GM12878 (cell line): ENCODE results near the gene CASP12. TPM values are rescaled to one million over a fixed set of nuclear protein-coding genes. Genes with fewer than 3 reads are reported as not detected.

Experiments
- ATAC-seq: fragments of 200-7000 bp; cut with Tn5 transposase; 3 replicates; pipeline ENCODE4 v1.9.1; 2020; ENCODE audit warnings: mild to moderate bottlenecking, moderate library complexity
- BruUV-seq: library from RNA; stranded (reverse); fragments of 400-500 nt; replicated peaks from 2 replicates; lab custom pipeline; 2021; lab: Mats Ljungman, UMichigan
- CTCF ChIA-PET: fragments of 300-600 bp; sonication (Branson Sonifier 250); formaldehyde crosslinking; extraction: SDS; loops from one replicate; lab custom pipeline; 2021; ENCODE audit warnings: inconsistent platforms; lab: Yijun Ruan, JAX
- POLR2A ChIA-PET: fragments of 350-600 bp; formaldehyde crosslinking; extraction: SDS; loops from one replicate; lab custom pipeline; 2021; ENCODE audit warnings: inconsistent platforms; lab: Charles Lee
- RAD21 ChIA-PET: fragments of 300-600 bp; sonication (Branson Sonifier 250); formaldehyde crosslinking; loops from one replicate; lab custom pipeline; 2023; ENCODE audit warnings: antibody characterized with exemption; ENCODE audit not compliant: unreplicated experiment; lab: Charles Lee
- SMC1A ChIA-PET: fragments of 300-600 bp; sonication (Branson Sonifier 250); formaldehyde crosslinking; loops from one replicate; lab custom pipeline; 2023; ENCODE audit not compliant: unreplicated experiment, uncharacterized antibody; lab: Charles Lee
- DNase-seq: peaks from one replicate; pipeline ENCODE4 v3.0.0-alpha.2; 2011; ENCODE audit warnings: low read depth, low spot score
- FAIRE-seq: peaks from 3 replicates; lab custom pipeline; 2011; peaks lifted over from hg19 to GRCh38; lab: Jason Lieb, UNC
- H2AFZ ChIP-seq: 2 replicates; pipeline ENCODE4 v1.6.0; 2011; ENCODE audit warnings: low read depth, low read length, control low read depth; ENCODE audit not compliant: control insufficient read depth
- H3K27ac ChIP-seq: 2 replicates; pipeline ENCODE4 v1.5.1; 2011; ENCODE audit warnings: control low read depth; ENCODE audit not compliant: control insufficient read depth, insufficient read depth
- H3K27me3 ChIP-seq, 2 experiments: replicated peaks in 1 of 2; 2 replicates each; pipeline versions ENCODE4 v1.6.0 to v1.6.1; 2011; ENCODE audit warnings: low read length in 1 of 2; ENCODE audit not compliant: control insufficient read depth in 2 of 2, insufficient read depth in 2 of 2
- H3K36me3 ChIP-seq, 2 experiments: 2 replicates each; pipeline ENCODE4 v1.5.1; 2011; ENCODE audit warnings: low read length in 1 of 2; ENCODE audit not compliant: control insufficient read depth in 2 of 2, insufficient read depth in 2 of 2
- H3K4me1 ChIP-seq: 2 replicates; pipeline ENCODE4 v1.6.1; 2011; ENCODE audit warnings: mild to moderate bottlenecking, low read length, moderate library complexity, mixed read lengths; ENCODE audit not compliant: control insufficient read depth, insufficient read depth
- H3K4me2 ChIP-seq: 2 replicates; pipeline ENCODE4 v1.6.0; 2011; ENCODE audit warnings: control low read depth; ENCODE audit not compliant: control insufficient read depth, insufficient read depth
- H3K4me3 ChIP-seq: fragments of 200-600 bp; sonication (generic); 2 replicates; pipeline ENCODE4 v1.5.1; 2016
- H3K79me2 ChIP-seq: 2 replicates; pipeline ENCODE4 v1.6.0; 2011; ENCODE audit warnings: low read length; ENCODE audit not compliant: control insufficient read depth, insufficient read depth
- H3K9ac ChIP-seq: 2 replicates; pipeline ENCODE4 v1.8.0; 2011; ENCODE audit warnings: low read length, control low read depth, mixed read lengths; ENCODE audit not compliant: control insufficient read depth, insufficient read depth
- H3K9me3 ChIP-seq: replicated peaks from 3 replicates; pipeline ENCODE4 v1.5.1; 2011; ENCODE audit warnings: mild to moderate bottlenecking, low read length; ENCODE audit not compliant: control insufficient read depth, insufficient read depth
- H4K20me1 ChIP-seq: 2 replicates; pipeline ENCODE4 v1.6.0; 2011; ENCODE audit not compliant: control insufficient read depth, insufficient read depth
- CTCF ChIP-seq, 3 experiments: IDR thresholded peaks in 2 of 3; conservative IDR thresholded peaks in 1 of 3; 2 replicates each; pipeline ENCODE4 v1.5.1; 2011; ENCODE audit warnings: low read depth in 3 of 3, low read length in 3 of 3, mild to moderate bottlenecking in 3 of 3, control low read depth in 2 of 3, moderate library complexity in 2 of 3, inconsistent platforms in 1 of 3, mixed read lengths in 1 of 3; ENCODE audit not compliant: control insufficient read depth in 2 of 3, insufficient read depth in 1 of 3; ENCODE audit errors: extremely low read depth in 1 of 3
- KLF5 ChIP-seq: fragments of 450-650 bp; IDR thresholded peaks from 2 replicates; pipeline ENCODE4 v1.6.1; 2014; ENCODE audit warnings: mild to moderate bottlenecking; ENCODE audit not compliant: partially characterized antibody
- NR2C1 ChIP-seq: fragments of 450-650 bp; IDR thresholded peaks from 2 replicates; pipeline ENCODE4 v1.6.1; 2017; ENCODE audit warnings: antibody characterized with exemption, mild to moderate bottlenecking, moderate library complexity
- TCF3 ChIP-seq: IDR thresholded peaks from 2 replicates; pipeline ENCODE4 v1.6.1; 2012; ENCODE audit warnings: low read depth, mild to moderate bottlenecking, low read length, borderline replicate concordance; ENCODE audit not compliant: insufficient read depth
- ZBTB4 ChIP-seq: fragments of 450-650 bp; formaldehyde crosslinking; IDR thresholded peaks from 2 replicates; pipeline ENCODE4 v1.4.0; 2022; ENCODE audit warnings: mild to moderate bottlenecking, moderate library complexity
- WGBS: methylation state at CpG from one replicate; pipeline ENCODE4 v1.1.6; 2016; ENCODE audit warnings: low lambda C conversion rate; ENCODE audit not compliant: insufficient replicate concordance, insufficient coverage; ENCODE audit errors: missing lambda C conversion rate; 5-methylcytosine and 5-hydroxymethylcytosine counted together
- in situ Hi-C: fragments of 300-500 bp; cut with MboI; formaldehyde crosslinking; loops from 9 replicates; pipeline ENCODE4 v1.14.3; 2018; ENCODE audit warnings: mixed read lengths
- intact Hi-C: fragments of 100-400 bp; cut with micrococcal nuclease; formaldehyde crosslinking; loops from one replicate; pipeline ENCODE4 v1.14.2; 2022; ENCODE audit not compliant: unreplicated experiment
- polyA plus RNA-seq, 11 experiments: library from polyadenylated mRNA; depleted of rRNA in 4 of 11; unstranded in 6 of 11; stranded (reverse) in 5 of 11; fragments of >200 nt; fragmentation: Nextera tagmentation in 4 of 11; fragmentation: Illumina TruSeq in 1 of 11; extraction: Ambion mirVana in 4 of 11; extraction: Trizol in 1 of 11; gene quantifications; 1 replicate in 1 of 11; 2 replicates in 10 of 11; pipeline versions ENCODE4 v1.2.1 to v1.2.3, GENCODE V29; 2011 to 2016; ENCODE audit warnings: inconsistent platforms in 2 of 11, missing spikeins in 2 of 11, low read depth in 1 of 11
- total RNA-seq, 4 experiments: library from RNA; depleted of rRNA in 3 of 4; stranded (reverse); fragments of >200 nt in 3 of 4; fragmentation: Illumina TruSeq in 1 of 4; extraction: Trizol in 1 of 4; gene quantifications; 2 replicates each; pipeline versions ENCODE4 v1.2.1 to v1.2.3, GENCODE V29; 2013 to 2021

CASP12 gene
- total and polyA plus RNA-seq, 10 of the 15 experiments (the other 5 are each of a cell fraction or from before 2014, with no cell fraction given), result 0.10 to 0.14 TPM; not detected in 8

- Histone ChIP-seq H4K20me1 (no peaks in the 10 kb centered on the region), H3K4me3 (no peak overlapping the region), H2AFZ (no peak overlapping the region), H3K27me3 (no peaks in the 10 kb centered on the region), H3K36me3 (no peaks in the 10 kb centered on the region), H3K4me2 (no peak overlapping the region), H3K9me3 (no peaks in the 10 kb centered on the region), H3K79me2 (no peaks in the 10 kb centered on the region)
- 49% methylated on average over 8 of the region's 8 CpGs for WGBS
- FAIRE-seq (no peak), DNase-seq (no peak)
- SMC1A ChIA-PET, result interaction anchor here (0.7 to 1.2 kb wide), 4 partner anchors 10 to 155 kb away, joined by 3 to 5 read pairs (median 3); no protein-coding TSS in a partner anchor
- intact Hi-C loops, result no loop called here
- RAD21 ChIA-PET, result interaction anchor here (0.8 kb wide), 1 partner anchor 9 kb away, joined by 3 read pairs; no protein-coding TSS in a partner anchor
- POLR2A ChIA-PET, result no interaction called here
- no TSS peak for BruUV-seq
- TF ChIP-seq NR2C1, result no peak
- TF ChIP-seq CTCF (IDR thresholded peaks at IDR 0.05 in 2 of 3, conservative IDR thresholded peaks at IDR 0.05 in 1 of 3; ENCODE audit: control insufficient read depth in 2 of 3, extremely low read depth in 1 of 3, insufficient read depth in 1 of 3, low read depth in 3 of 3, low read length in 3 of 3), result peak in 2 of 3 experiments; percentile 18 to 31; a peak in 3 of 6 replicates
- TF ChIP-seq TCF3, result no peak
- TF ChIP-seq KLF5, result no peak
- TF ChIP-seq ZBTB4, result no peak
- TF ChIP-seq, all 136 proteins: peak for 1
- peak; percentile 49 for ATAC-seq
- H3K9ac ChIP-seq, result no peak overlapping the region
- in situ Hi-C loops, result no loop called here
- CTCF ChIA-PET, result interaction anchor here (0.7 to 1.4 kb wide), 9 partner anchors 9 to 567 kb away, joined by 3 to 7 read pairs (median 3); no protein-coding TSS in a partner anchor
- H3K27ac ChIP-seq, result no peak overlapping the region
- H3K4me1 ChIP-seq, result peaks cover 6% of the 10 kb centered on the region
Measured at GRCh38 chr11:104873252-104873651, 25.0 kb downstream of the CASP12 start.
